Naive thymus-derived CD4-positive, alpha-beta T cell (primary cell): ENCODE data around the gene MS4A7. TPM values are rescaled to one million over a fixed set of nuclear protein-coding genes. Genes with fewer than 3 reads are reported as not detected.

ENCODE experiments used
- ATAC-seq: fragments of 150-1000 bp; cut with Tn5 transposase; 2 replicates; pipeline ENCODE4 v1.10.0; 2021; ENCODE audit warnings: mild to moderate bottlenecking, moderate library complexity
- CTCF ChIA-PET: fragments of 350-600 bp; sonication (Branson Sonifier 250); formaldehyde crosslinking; loops from one replicate; lab custom pipeline; 2021; ENCODE audit warnings: antibody characterized with exemption; lab: Charles Lee
- POLR2A ChIA-PET: fragments of 350-600 bp; sonication (Branson Sonifier 250); formaldehyde crosslinking; loops from one replicate; lab custom pipeline; 2021; ENCODE audit warnings: antibody characterized with exemption, inconsistent platforms; lab: Charles Lee
- DNase-seq, 9 donors: peaks; one replicate each; pipeline versions ENCODE4 v3.0.0 to v3.0.0-alpha.2; 2020 to 2022; ENCODE audit warnings: mixed read lengths in 1 of 9
- H3K27ac ChIP-seq: one replicate; pipeline ENCODE4 v1.7.0; 2013; ENCODE audit warnings: mild to moderate bottlenecking, low read depth, low read length, moderate library complexity
- H3K27me3 ChIP-seq, 2 donors: one replicate each; pipeline ENCODE4 v1.7.0; 2013; ENCODE audit warnings: low read length in 2 of 2, mild to moderate bottlenecking in 2 of 2, moderate library complexity in 2 of 2; ENCODE audit not compliant: control insufficient read depth in 2 of 2, insufficient read depth in 2 of 2
- H3K36me3 ChIP-seq, 3 experiments: 1 replicate in 2 of 3; 2 replicates in 1 of 3; pipeline ENCODE4 v1.7.0; 2013; ENCODE audit warnings: low read length in 3 of 3, mild to moderate bottlenecking in 3 of 3, moderate library complexity in 1 of 3; ENCODE audit not compliant: insufficient read depth in 3 of 3, control insufficient read depth in 2 of 3
- H3K4me1 ChIP-seq, 2 donors: one replicate each; pipeline ENCODE4 v1.7.0; 2013; ENCODE audit warnings: low read length in 2 of 2, mild to moderate bottlenecking in 2 of 2, moderate library complexity in 1 of 2; ENCODE audit not compliant: control insufficient read depth in 2 of 2, insufficient read depth in 2 of 2
- H3K4me3 ChIP-seq: 2 replicates; pipeline ENCODE4 v1.7.0; 2013; ENCODE audit warnings: mild to moderate bottlenecking, low read length
- H3K9me3 ChIP-seq, 3 experiments: 1 replicate in 2 of 3; 2 replicates in 1 of 3; pipeline ENCODE4 v1.7.0; 2013; ENCODE audit warnings: low read length in 3 of 3; ENCODE audit not compliant: control insufficient read depth in 2 of 3
- H3K27ac Mint-ChIP-seq, 9 donors: one replicate each; pipeline ENCODE4 v1.8.0; 2020 to 2022; ENCODE audit warnings: mixed read lengths in 9 of 9, mild to moderate bottlenecking in 8 of 9, moderate library complexity in 5 of 9, inconsistent platforms in 2 of 9
- H3K27me3 Mint-ChIP-seq, 5 donors: one replicate each; pipeline ENCODE4 v1.8.0; 2021 to 2022; ENCODE audit warnings: mixed read lengths in 5 of 5, mild to moderate bottlenecking in 1 of 5
- H3K36me3 Mint-ChIP-seq, 5 donors: one replicate each; pipeline ENCODE4 v1.8.0; 2020 to 2022; ENCODE audit warnings: mixed read lengths in 5 of 5, mild to moderate bottlenecking in 3 of 5, inconsistent platforms in 1 of 5
- H3K4me1 Mint-ChIP-seq, 7 donors: one replicate each; pipeline ENCODE4 v1.8.0; 2020 to 2022; ENCODE audit warnings: mixed read lengths in 7 of 7, mild to moderate bottlenecking in 3 of 7, inconsistent platforms in 1 of 7
- H3K4me3 Mint-ChIP-seq, 10 donors: one replicate each; pipeline ENCODE4 v1.8.0; 2020 to 2022; ENCODE audit warnings: mild to moderate bottlenecking in 10 of 10, mixed read lengths in 10 of 10, moderate library complexity in 6 of 10, inconsistent platforms in 2 of 10
- H3K9me3 Mint-ChIP-seq, 11 donors: one replicate each; pipeline ENCODE4 v1.8.0; 2020 to 2022; ENCODE audit warnings: mixed read lengths in 11 of 11, mild to moderate bottlenecking in 4 of 11, inconsistent platforms in 1 of 11, moderate library complexity in 1 of 11
- intact Hi-C, 2 donors: fragments of 100-400 bp; cut with micrococcal nuclease; formaldehyde crosslinking; loops; one replicate each; pipeline ENCODE4 v1.15.1; 2023
- polyA plus RNA-seq, 2 donors: library from polyadenylated mRNA; unstranded; fragments of 300-500 nt; fragmentation: Illumina TruSeq; gene quantifications; one replicate each; pipeline ENCODE4 v1.2.3, GENCODE V29; 2021
- total RNA-seq, 6 experiments: library from RNA in 5 of 6; stranded (reverse) in 5 of 6; gene quantifications; 1 replicate in 5 of 6; 2 replicates in 1 of 6; pipeline ENCODE4 v1.2.3 and lab custom pipeline; 2021 to 2026

MS4A7 gene
- total and polyA plus RNA-seq, 7 experiments from 2014 or later: 0.22 to 83.4 (median 3.5) TPM; not detected in 2

DNA sequence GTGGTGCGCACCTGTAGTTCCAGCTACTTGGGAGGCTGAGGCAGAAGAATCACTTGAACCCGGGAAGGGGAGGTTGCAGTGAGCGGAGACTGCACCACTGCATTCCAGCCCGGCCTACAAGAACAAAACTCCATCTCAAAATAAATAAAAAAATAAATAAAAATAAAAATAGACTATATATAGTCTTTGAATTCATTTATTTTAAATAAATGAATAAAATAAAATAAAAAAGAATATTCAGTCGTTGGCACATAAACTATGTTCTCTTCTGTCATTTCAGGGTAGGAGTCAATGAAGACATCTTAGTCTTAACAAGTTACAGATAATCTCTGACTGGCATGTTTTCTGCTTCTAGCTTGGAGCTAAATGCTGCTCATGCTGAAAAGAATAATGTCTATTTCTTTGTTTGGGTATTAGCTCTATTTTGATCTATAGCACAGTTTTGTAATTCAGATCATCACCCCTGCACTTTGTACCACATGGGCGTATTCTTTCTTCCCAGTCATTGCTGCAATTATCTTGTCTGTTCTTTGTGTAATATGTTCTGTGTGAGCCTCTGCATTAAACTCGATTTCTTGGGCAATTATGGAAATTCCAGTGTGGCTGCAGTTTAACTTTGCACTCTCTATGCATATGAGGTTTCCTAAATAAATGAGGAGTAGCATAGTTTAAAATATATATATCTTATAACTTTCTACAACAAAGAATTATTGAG, 16.5 kb downstream of the MS4A7 start:
- POLR2A ChIA-PET: no interaction called here
- CTCF ChIA-PET: no interaction called here
- no peaks in the 10 kb centered on the region for H3K4me1 ChIP-seq

DNA sequence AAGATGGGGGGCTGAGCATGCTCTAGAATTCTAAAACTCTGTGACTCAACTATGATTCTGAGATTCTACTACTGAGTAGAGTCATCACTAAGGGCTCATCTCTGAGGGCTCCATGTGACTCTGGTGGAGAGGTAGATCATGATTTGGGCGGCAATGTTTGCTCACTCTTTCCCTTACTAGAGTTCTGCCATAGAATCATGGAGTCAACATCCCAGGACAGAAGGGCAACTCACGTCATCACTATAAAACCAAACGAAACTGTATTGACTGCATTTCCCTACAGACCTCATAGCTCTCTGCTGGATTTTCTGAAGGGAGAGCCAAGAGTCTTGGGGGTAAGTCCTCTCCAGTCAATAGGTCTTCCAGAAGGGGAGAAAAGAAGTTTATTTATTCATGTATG, 18.1 kb downstream of the MS4A7 start, which contains the start of gene MS4A14:
Gene MS4A14 (plus strand): TSS at position 78 of the 400 bp plus-strand sequence. CDS start 120 bp downstream, at position 198.
- POLR2A ChIA-PET: no interaction called here

More for the DNA sequence above, 16.5 kb downstream of the MS4A7 start:
- no peak for ATAC-seq
- Mint-ChIP-seq H3K4me3 (no peak overlapping the region), H3K36me3 (no peaks in the 10 kb centered on the region), H3K27ac (no peak overlapping the region), H3K9me3 (peaks cover 0 to 2% (median 0%) of the 10 kb centered on the region in 11 donors), H3K4me1 (peaks cover 0 to 4% (median 0%) of the 10 kb centered on the region in 7 donors), H3K27me3 (peaks cover 0 to 20% (median 12%) of the 10 kb centered on the region in 5 donors)
- Histone ChIP-seq H3K27me3 (no peaks in the 10 kb centered on the region), H3K36me3 (no peaks in the 10 kb centered on the region), H3K9me3 (no peaks in the 10 kb centered on the region), H3K4me3 (no peak overlapping the region), H3K27ac (no peak overlapping the region)
- intact Hi-C loops: no loop called here
- DNase-seq: no peak

DNA sequence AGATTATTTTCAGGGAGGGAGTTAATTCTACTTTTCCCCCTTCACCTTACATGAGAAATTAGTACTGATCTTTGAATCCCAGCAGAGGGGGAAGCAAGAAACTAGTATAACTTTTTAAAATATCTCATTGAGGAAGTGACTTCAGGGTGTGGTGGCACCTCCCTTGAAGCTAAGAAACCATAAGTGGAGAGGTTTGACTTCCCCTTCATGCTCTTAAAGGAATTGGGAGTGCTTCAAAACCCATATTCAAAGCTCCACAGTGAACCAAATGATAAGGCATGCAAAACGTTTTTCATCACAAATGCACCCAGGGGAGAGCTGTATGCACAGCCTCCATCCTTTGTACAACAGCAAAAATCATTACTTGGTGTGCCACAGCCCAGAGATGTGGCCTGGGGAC, 18.5 kb downstream of the MS4A7 start:
- no peaks in the 10 kb centered on the region for H3K4me1 ChIP-seq
- H3K9me3 ChIP-seq: no peaks in the 10 kb centered on the region
- H3K27me3 ChIP-seq: no peaks in the 10 kb centered on the region
- ChIA-PET CTCF (no interaction called here), POLR2A (no interaction called here)
- no peak overlapping the region for H3K27ac ChIP-seq
- no peaks in the 10 kb centered on the region for H3K36me3 ChIP-seq
- intact Hi-C loops: no loop called here
- Mint-ChIP-seq H3K27ac (no peak overlapping the region), H3K4me3 (no peak overlapping the region), H3K36me3 (no peaks in the 10 kb centered on the region), H3K4me1 (peaks cover 0 to 3% (median 0%) of the 10 kb centered on the region in 7 donors), H3K9me3 (no peaks in the 10 kb centered on the region), H3K27me3 (peaks cover 0 to 20% (median 10%) of the 10 kb centered on the region in 5 donors)
- H3K4me3 ChIP-seq: no peak overlapping the region
- DNase-seq (no peak), ATAC-seq (peak; percentile 67)

More for the DNA sequence above, 18.1 kb downstream of the MS4A7 start, which contains the start of gene MS4A14:
- ATAC-seq: peak; percentile 41
- H3K36me3 Mint-ChIP-seq: no peaks in the 10 kb centered on the region
- H3K4me1 Mint-ChIP-seq: peaks cover 0 to 3% (median 0%) of the 10 kb centered on the region in 7 donors
- H3K9me3 Mint-ChIP-seq: no peaks in the 10 kb centered on the region
- Histone ChIP-seq H3K27ac (no peak within 1 kb of the TSS), H3K4me3 (no peak within 1 kb of the TSS), H3K9me3 (no peaks in the 10 kb centered on the region), H3K4me1 (no peaks in the 10 kb centered on the region), H3K27me3 (no peaks in the 10 kb centered on the region), H3K36me3 (no peaks in the 10 kb centered on the region)
- H3K27me3 Mint-ChIP-seq: peaks cover 0 to 20% (median 10%) of the 10 kb centered on the region in 5 donors
- no peak for DNase-seq
- H3K27ac Mint-ChIP-seq: no peak within 1 kb of the TSS
- intact Hi-C loops: no loop called here
- CTCF ChIA-PET: no interaction called here
- no peak within 1 kb of the TSS for H3K4me3 Mint-ChIP-seq

DNA sequence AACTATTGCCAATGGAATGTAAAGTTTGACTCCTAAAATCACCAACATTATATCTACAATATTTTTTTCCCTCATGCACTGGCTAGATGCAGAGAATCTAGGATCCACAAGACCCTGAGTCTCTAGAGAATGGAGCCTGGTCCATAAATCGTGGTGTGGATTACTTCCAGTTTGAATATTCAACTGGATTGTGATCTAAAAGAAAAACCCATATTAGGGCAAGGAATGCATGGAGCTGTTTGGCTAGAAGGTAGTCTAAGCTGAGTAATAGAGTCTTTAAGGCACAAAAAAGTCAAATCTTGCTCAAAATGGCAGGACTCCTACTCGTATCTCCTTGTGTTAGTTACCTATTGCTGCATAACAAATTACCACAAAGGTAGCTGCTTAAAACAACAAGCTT, 41.7 kb downstream of the MS4A7 start:
- Mint-ChIP-seq H3K4me3 (no peak overlapping the region), H3K27me3 (peaks cover 5 to 30% (median 23%) of the 10 kb centered on the region in 5 donors), H3K36me3 (no peaks in the 10 kb centered on the region), H3K4me1 (no peaks in the 10 kb centered on the region), H3K9me3 (peaks cover 0 to 10% (median 0%) of the 10 kb centered on the region in 11 donors), H3K27ac (no peak overlapping the region)
- no peak for ATAC-seq
- intact Hi-C loops: no loop called here
- no peaks in the 10 kb centered on the region for H3K9me3 ChIP-seq
- DNase-seq: no peak
- peaks cover 0 to 4% of the 10 kb centered on the region in 2 donors for H3K27me3 ChIP-seq
- POLR2A ChIA-PET: no interaction called here
- no peak overlapping the region for H3K4me3 ChIP-seq
- H3K4me1 ChIP-seq: no peaks in the 10 kb centered on the region
- H3K27ac ChIP-seq: no peak overlapping the region
- no peaks in the 10 kb centered on the region for H3K36me3 ChIP-seq
- CTCF ChIA-PET: no interaction called here

DNA sequence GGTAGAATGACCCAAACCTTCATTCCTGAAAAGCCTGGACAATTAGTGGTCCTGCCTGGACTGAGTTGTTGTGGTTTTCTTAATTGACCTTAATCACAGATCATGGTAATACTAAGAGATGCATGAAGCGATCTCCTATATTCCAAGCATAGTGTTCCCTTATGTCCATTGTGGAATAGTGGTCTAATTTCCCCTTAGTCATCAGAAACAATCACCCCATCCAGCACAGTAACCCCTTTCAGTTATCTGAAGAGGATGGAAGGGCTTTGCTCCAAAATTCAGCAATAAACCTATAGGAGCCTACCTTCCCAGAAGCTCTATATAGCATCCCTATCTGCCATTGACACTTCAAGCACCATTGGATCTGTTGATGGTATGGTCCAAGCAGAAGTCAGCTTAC, 44.3 kb downstream of the MS4A7 start:
- Mint-ChIP-seq H3K9me3 (peaks cover 0 to 10% (median 0%) of the 10 kb centered on the region in 11 donors), H3K27ac (no peak overlapping the region), H3K27me3 (peaks cover 0 to 30% (median 20%) of the 10 kb centered on the region in 5 donors), H3K4me1 (no peaks in the 10 kb centered on the region), H3K4me3 (no peak overlapping the region), H3K36me3 (no peaks in the 10 kb centered on the region)
- H3K9me3 ChIP-seq: no peaks in the 10 kb centered on the region
- no peaks in the 10 kb centered on the region for H3K4me1 ChIP-seq
- intact Hi-C loops: no loop called here
- H3K36me3 ChIP-seq: no peaks in the 10 kb centered on the region
- H3K4me3 ChIP-seq: no peak overlapping the region
- H3K27ac ChIP-seq: no peak overlapping the region
- peaks cover 0 to 4% of the 10 kb centered on the region in 2 donors for H3K27me3 ChIP-seq
- DNase-seq (no peak), ATAC-seq (no peak)
- POLR2A ChIA-PET: no interaction called here
- CTCF ChIA-PET: no interaction called here

DNA sequence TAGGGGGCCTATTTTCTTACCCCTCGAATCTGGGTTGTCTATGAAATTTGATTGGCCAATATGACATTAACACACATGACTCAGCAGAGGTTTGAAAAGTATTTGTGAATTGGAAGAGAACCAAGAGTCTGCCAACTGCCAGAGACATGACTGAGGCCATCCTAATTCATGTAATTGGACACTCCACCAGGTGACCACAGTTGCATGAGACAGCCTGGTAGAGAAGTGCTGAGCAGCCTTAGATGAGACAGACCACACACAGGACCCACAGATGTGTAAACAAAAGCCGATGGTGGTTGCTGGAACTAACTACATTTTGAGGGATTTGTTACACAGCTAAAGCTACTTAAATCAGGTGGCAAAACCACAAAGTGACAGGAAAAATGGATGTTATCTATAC, 50.2 kb downstream of the MS4A7 start:
- no peaks in the 10 kb centered on the region for H3K27me3 ChIP-seq
- H3K36me3 ChIP-seq: no peaks in the 10 kb centered on the region
- Mint-ChIP-seq H3K4me1 (peaks cover 0 to 2% (median 0%) of the 10 kb centered on the region in 7 donors), H3K36me3 (peaks cover 0 to 4% (median 0%) of the 10 kb centered on the region in 5 donors), H3K27me3 (peaks cover 9 to 45% (median 32%) of the 10 kb centered on the region in 5 donors), H3K4me3 (no peak overlapping the region), H3K27ac (no peak overlapping the region), H3K9me3 (no peaks in the 10 kb centered on the region)
- H3K27ac ChIP-seq: no peak overlapping the region
- no peak overlapping the region for H3K4me3 ChIP-seq
- no peaks in the 10 kb centered on the region for H3K9me3 ChIP-seq
- no peak for ATAC-seq
- H3K4me1 ChIP-seq: no peaks in the 10 kb centered on the region
- DNase-seq: no peak
- intact Hi-C loops: no loop called here
- CTCF ChIA-PET: no interaction called here
- POLR2A ChIA-PET: no interaction called here

DNA sequence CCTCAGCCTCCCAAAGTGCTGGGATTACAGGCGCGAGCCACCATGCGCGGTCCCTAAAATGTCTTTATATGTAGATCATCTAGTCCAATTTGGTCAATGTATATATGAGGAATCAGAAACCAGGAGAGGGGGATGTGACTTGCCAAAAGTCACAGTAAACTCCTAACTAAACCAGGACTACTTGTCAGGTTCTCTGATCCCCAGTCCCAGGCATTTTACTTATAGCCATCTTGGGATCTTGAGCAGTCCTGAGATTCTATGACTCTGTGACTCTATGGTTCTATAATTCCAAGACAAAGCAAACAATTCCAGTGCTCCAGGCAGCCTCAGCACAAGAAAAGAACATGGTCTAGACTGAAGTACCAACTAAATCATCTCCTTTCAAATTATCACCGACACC, 50.9 kb downstream of the MS4A7 start, which contains the start of gene MS4A5:
Gene MS4A5 (plus strand): TSS at position 301 of the 400 bp plus-strand sequence. CDS start 103 bp downstream, outside the sequence.
- ATAC-seq (no peak), DNase-seq (no peak)
- H3K4me3 ChIP-seq: no peak within 1 kb of the TSS
- peaks cover 0 to 8% (median 0%) of the 10 kb centered on the region in 5 donors for H3K36me3 Mint-ChIP-seq
- H3K36me3 ChIP-seq: no peaks in the 10 kb centered on the region
- no peaks in the 10 kb centered on the region for H3K4me1 ChIP-seq
- POLR2A ChIA-PET: no interaction called here
- no peaks in the 10 kb centered on the region for H3K9me3 Mint-ChIP-seq
- no peak within 1 kb of the TSS for H3K27ac Mint-ChIP-seq
- H3K4me3 Mint-ChIP-seq: no peak within 1 kb of the TSS
- H3K4me1 Mint-ChIP-seq: peaks cover 0 to 2% (median 0%) of the 10 kb centered on the region in 7 donors
- H3K27me3 Mint-ChIP-seq: peaks cover 9 to 45% (median 32%) of the 10 kb centered on the region in 5 donors
- CTCF ChIA-PET: no interaction called here
- no peak within 1 kb of the TSS for H3K27ac ChIP-seq
- no peaks in the 10 kb centered on the region for H3K9me3 ChIP-seq
- intact Hi-C loops: no loop called here
- H3K27me3 ChIP-seq: no peaks in the 10 kb centered on the region
